Measurements from ENCODE around the gene MKKS. TPM values are rescaled to one million over a fixed set of nuclear protein-coding genes. Genes with fewer than 3 reads are reported as not detected.

MKKS gene
- total RNA-seq, 2 donors from 2014 or later = 13.2 to 13.8 TPM

DNA sequence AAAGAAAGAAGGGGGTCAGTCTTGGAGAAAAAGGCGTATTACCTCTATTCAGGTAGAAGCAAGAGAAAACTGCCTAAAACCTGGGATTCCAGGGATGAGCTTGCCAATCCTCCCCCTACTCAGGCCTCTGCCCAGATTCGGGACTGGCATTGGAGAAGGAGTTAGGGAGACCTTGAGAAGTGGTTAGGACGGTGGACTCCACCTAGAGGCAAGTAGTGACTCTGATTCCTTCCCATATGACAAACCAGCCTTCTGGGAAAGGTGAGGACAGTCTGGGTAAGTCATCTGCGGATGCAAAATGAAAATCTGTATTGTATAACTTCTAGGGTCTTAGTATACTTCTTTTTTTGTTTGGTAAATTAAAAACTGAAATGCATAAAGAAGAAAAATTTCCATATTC, 44.9 kb upstream of the MKKS start:
- H3K27ac ChIP-seq (ENCODE audit: low read depth, low read length) = no peak overlapping the region
- peaks cover 41% of the 10 kb centered on the region for H3K4me1 Mint-ChIP-seq
- no peaks in the 10 kb centered on the region for H3K27me3 Mint-ChIP-seq (ENCODE audit: insufficient read depth)
- DNase-seq = no peak
- no peak overlapping the region for H3K9ac ChIP-seq (ENCODE audit: extremely low read depth, low read length, poor library complexity, severe bottlenecking)
- H3K36me3 ChIP-seq (ENCODE audit: control insufficient read depth, insufficient read depth, low read length) = no peaks in the 10 kb centered on the region
- H3K4me1 ChIP-seq (ENCODE audit: control insufficient read depth, insufficient read depth, low read length) = peaks cover 3% of the 10 kb centered on the region
- H3K9me3 ChIP-seq (ENCODE audit: control insufficient read depth, low read length) = no peaks in the 10 kb centered on the region
- TF ChIP-seq, protein P1, sequence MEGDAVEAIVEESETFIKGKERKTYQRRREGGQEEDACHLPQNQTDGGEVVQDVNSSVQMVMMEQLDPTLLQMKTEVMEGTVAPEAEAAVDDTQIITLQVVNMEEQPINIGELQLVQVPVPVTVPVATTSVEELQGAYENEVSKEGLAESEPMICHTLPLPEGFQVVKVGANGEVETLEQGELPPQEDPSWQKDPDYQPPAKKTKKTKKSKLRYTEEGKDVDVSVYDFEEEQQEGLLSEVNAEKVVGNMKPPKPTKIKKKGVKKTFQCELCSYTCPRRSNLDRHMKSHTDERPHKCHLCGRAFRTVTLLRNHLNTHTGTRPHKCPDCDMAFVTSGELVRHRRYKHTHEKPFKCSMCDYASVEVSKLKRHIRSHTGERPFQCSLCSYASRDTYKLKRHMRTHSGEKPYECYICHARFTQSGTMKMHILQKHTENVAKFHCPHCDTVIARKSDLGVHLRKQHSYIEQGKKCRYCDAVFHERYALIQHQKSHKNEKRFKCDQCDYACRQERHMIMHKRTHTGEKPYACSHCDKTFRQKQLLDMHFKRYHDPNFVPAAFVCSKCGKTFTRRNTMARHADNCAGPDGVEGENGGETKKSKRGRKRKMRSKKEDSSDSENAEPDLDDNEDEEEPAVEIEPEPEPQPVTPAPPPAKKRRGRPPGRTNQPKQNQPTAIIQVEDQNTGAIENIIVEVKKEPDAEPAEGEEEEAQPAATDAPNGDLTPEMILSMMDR (conservative IDR thresholded peaks at IDR 0.05) = peak; percentile 64
- no peaks in the 10 kb centered on the region for H3K9me3 Mint-ChIP-seq
- WGBS, 2 experiments (ENCODE audit: insufficient coverage in 1 of 2, insufficient read length in 1 of 2) = 74 to 92% methylated on average over 2 to 4 of the region's 4 CpGs
- H3K4me3 Mint-ChIP-seq = no peak overlapping the region
- H3K4me3 ChIP-seq (ENCODE audit: low read length) = peak overlapping the region; percentile 22
- H3K36me3 Mint-ChIP-seq (ENCODE audit: low read depth) = peaks cover 2% of the 10 kb centered on the region
- no peaks in the 10 kb centered on the region for H3K27me3 ChIP-seq (ENCODE audit: control insufficient read depth, insufficient read depth, low read length, poor library complexity, severe bottlenecking)
- no peak overlapping the region for H3K27ac Mint-ChIP-seq

DNA sequence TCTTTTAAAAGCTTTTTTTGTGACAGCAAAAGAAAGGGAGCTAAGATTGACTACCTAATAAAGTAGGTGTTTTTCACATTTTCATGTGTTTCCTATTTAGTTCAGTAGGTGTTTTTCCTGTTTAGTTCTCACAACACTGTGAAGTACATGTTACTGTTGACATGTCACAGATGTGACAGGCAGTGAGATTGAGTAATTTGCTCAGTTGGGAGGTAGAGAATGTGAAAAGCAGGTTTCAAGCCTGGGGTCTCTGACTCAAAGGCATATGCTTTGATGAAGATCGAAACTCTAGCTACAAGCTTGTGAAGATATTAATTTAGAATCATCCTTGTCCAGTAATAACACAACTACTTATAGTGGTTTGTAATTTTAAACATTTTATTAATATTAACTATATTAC, 44.2 kb upstream of the MKKS start:
- H3K4me3 Mint-ChIP-seq = no peak overlapping the region
- Histone ChIP-seq H3K36me3 (ENCODE audit: control insufficient read depth, insufficient read depth, low read length) (no peaks in the 10 kb centered on the region), H3K4me1 (ENCODE audit: control insufficient read depth, insufficient read depth, low read length) (peaks cover 3% of the 10 kb centered on the region), H3K27me3 (ENCODE audit: control insufficient read depth, insufficient read depth, low read length, poor library complexity, severe bottlenecking) (no peaks in the 10 kb centered on the region), H3K27ac (ENCODE audit: low read depth, low read length) (no peak overlapping the region), H3K4me3 (ENCODE audit: low read length) (no peak overlapping the region), H3K9me3 (ENCODE audit: control insufficient read depth, low read length) (no peaks in the 10 kb centered on the region), H3K9ac (ENCODE audit: extremely low read depth, low read length, poor library complexity, severe bottlenecking) (no peak overlapping the region)
- no CpG with 5 or more reads among the region's 1 CpG for WGBS, 2 experiments (ENCODE audit: insufficient coverage in 1 of 2, insufficient read length in 1 of 2)
- TF ChIP-seq, protein P1 (conservative IDR thresholded peaks at IDR 0.05) = no peak
- no peak overlapping the region for H3K27ac Mint-ChIP-seq
- DNase-seq = no peak
- H3K4me1 Mint-ChIP-seq = peaks cover 40% of the 10 kb centered on the region
- peaks cover 2% of the 10 kb centered on the region for H3K36me3 Mint-ChIP-seq (ENCODE audit: low read depth)
- H3K27me3 Mint-ChIP-seq (ENCODE audit: insufficient read depth) = no peaks in the 10 kb centered on the region
- no peaks in the 10 kb centered on the region for H3K9me3 Mint-ChIP-seq

DNA sequence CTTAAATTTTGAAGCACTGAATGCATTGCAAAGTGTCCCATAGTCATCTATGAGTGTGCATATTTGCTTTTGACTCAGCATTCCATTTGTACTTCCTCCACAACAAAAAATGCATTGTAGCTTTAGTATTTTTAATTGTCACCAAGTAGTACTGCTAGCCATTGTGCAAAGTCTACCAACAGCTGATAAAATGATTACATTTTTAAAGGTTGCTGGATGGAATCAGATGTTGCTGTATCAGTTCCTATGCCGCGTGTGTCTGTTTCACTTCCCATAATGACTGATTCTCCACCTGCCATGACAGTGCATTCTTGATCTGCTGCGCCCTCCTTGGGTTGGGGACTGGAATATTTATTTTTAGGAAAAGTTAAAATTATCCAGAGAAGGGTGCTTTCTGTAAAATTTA, 42.3 kb upstream of the MKKS start:
- Histone ChIP-seq H3K27ac (ENCODE audit: low read depth, low read length) (no peak overlapping the region), H3K27me3 (ENCODE audit: control insufficient read depth, insufficient read depth, low read length, poor library complexity, severe bottlenecking) (no peaks in the 10 kb centered on the region), H3K9me3 (ENCODE audit: control insufficient read depth, low read length) (no peaks in the 10 kb centered on the region), H3K36me3 (ENCODE audit: control insufficient read depth, insufficient read depth, low read length) (no peaks in the 10 kb centered on the region), H3K9ac (ENCODE audit: extremely low read depth, low read length, poor library complexity, severe bottlenecking) (no peak overlapping the region), H3K4me1 (ENCODE audit: control insufficient read depth, insufficient read depth, low read length) (peaks cover 6% of the 10 kb centered on the region), H3K4me3 (ENCODE audit: low read length) (no peak overlapping the region)
- no peaks in the 10 kb centered on the region for H3K27me3 Mint-ChIP-seq (ENCODE audit: insufficient read depth)
- TF ChIP-seq, protein P1 (conservative IDR thresholded peaks at IDR 0.05) = no peak
- H3K9me3 Mint-ChIP-seq = no peaks in the 10 kb centered on the region
- DNase-seq = no peak
- H3K4me1 Mint-ChIP-seq = peaks cover 38% of the 10 kb centered on the region
- WGBS, 2 experiments (ENCODE audit: insufficient coverage in 1 of 2, insufficient read length in 1 of 2) = 100% methylated on average over 3 of the region's 3 CpGs; no CpG with 5 or more reads in 1 of the 2 experiments
- no peak overlapping the region for H3K4me3 Mint-ChIP-seq
- peaks cover 2% of the 10 kb centered on the region for H3K36me3 Mint-ChIP-seq (ENCODE audit: low read depth)
- no peak overlapping the region for H3K27ac Mint-ChIP-seq

Measured in endodermal cell (in vitro differentiated cells).